ENCODE measurements around the gene ATAD2B. TPM values are rescaled to one million over a fixed set of nuclear protein-coding genes. Genes with fewer than 3 reads are reported as not detected.

The ATAD2B gene
- total and polyA plus RNA-seq, 4 donors, result 2.3 to 16.2 (median 11.5) TPM

DNA sequence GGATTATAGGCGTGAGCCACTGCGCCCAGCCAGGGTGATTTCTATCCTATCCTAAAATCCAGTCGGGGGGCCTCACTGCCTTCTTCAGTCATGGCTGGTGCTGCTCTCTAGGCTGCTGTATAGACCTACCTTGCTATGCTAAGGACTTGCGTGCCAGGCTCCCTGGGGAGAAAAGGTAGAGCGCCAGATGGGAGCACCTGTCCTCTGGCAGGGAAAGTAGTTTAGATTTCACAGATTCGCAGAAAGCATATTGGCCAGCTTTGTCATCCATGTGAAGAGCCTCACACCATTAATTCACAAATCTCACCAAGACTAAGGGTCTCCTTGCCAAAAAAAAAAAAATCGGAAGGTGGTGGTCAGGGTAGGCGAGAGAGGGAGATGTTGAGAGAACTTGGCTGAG is 217.6 kb downstream of the ATAD2B start:
- Histone ChIP-seq H3K9me3 (ENCODE audit: control insufficient read depth in 4 of 4, low read length in 3 of 4) (no peaks in the 10 kb centered on the region), H3K4me1 (ENCODE audit: control insufficient read depth in 4 of 4, insufficient read depth in 4 of 4, low read length in 3 of 4) (no peaks in the 10 kb centered on the region), H3K27me3 (ENCODE audit: control insufficient read depth in 4 of 4, insufficient read depth in 4 of 4, low read length in 3 of 4) (no peaks in the 10 kb centered on the region), H3K27ac (ENCODE audit: low read depth in 1 of 2, low read length in 2 of 2) (no peak overlapping the region), H3K9ac (ENCODE audit: low read depth in 1 of 2, low read length in 2 of 2) (no peak overlapping the region), H3K36me3 (ENCODE audit: control insufficient read depth in 4 of 4, insufficient read depth in 3 of 4, low read depth in 1 of 4, low read length in 3 of 4) (peaks cover 0 to 3% (median 2%) of the 10 kb centered on the region in 4 donors), H3K4me3 (ENCODE audit: low read depth in 1 of 3, low read length in 3 of 3) (no peak overlapping the region)
- over 99% methylated on average over 8 of the region's 8 CpGs for WGBS
- TF ChIP-seq FOXA1 (IDR thresholded peaks at IDR 0.05) (no peak), RAD21 (IDR thresholded peaks at IDR 0.05) (no peak), FOXA2 (IDR thresholded peaks at IDR 0.05) (no peak), HNF4G (IDR thresholded peaks at IDR 0.05) (no peak)
- no peak for DNase-seq (ENCODE audit: low spot score)

DNA sequence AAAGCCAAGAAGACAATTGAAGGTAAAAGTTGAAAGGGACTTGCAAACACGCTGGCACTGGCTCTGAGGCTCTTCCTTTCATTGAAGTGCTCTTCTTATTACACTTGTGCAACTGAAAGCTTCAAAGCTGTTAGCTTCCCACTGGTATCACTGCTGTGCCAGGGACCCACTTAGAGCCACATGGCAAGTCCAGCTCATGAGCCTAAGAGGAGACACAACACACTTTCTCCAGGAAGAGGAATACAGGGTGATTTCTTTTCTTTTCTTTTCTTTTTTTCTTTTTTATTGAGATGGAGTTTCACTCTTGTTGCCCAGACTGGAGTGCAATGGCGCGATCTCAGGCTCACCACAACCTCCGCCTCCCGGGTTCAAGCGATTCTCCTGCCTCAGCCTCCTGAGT is 218.2 kb downstream of the ATAD2B start:
- WGBS, result 97% methylated on average over 6 of the region's 6 CpGs
- Histone ChIP-seq H3K9ac (ENCODE audit: low read depth in 1 of 2, low read length in 2 of 2) (no peak overlapping the region), H3K4me3 (ENCODE audit: low read depth in 1 of 3, low read length in 3 of 3) (no peak overlapping the region), H3K36me3 (ENCODE audit: control insufficient read depth in 4 of 4, insufficient read depth in 3 of 4, low read depth in 1 of 4, low read length in 3 of 4) (peaks cover 0 to 3% (median 2%) of the 10 kb centered on the region in 4 donors), H3K27ac (ENCODE audit: low read depth in 1 of 2, low read length in 2 of 2) (no peak overlapping the region), H3K27me3 (ENCODE audit: control insufficient read depth in 4 of 4, insufficient read depth in 4 of 4, low read length in 3 of 4) (no peaks in the 10 kb centered on the region), H3K9me3 (ENCODE audit: control insufficient read depth in 4 of 4, low read length in 3 of 4) (no peaks in the 10 kb centered on the region), H3K4me1 (ENCODE audit: control insufficient read depth in 4 of 4, insufficient read depth in 4 of 4, low read length in 3 of 4) (no peaks in the 10 kb centered on the region)
- no peak for DNase-seq (ENCODE audit: low spot score)
- TF ChIP-seq FOXA1 (IDR thresholded peaks at IDR 0.05) (no peak), GABPA (IDR thresholded peaks at IDR 0.05 in 1 of 2, conservative IDR thresholded peaks at IDR 0.05 in 1 of 2) (no peak), RXRA (IDR thresholded peaks at IDR 0.05) (no peak)
- TF ChIP-seq, protein P1, sequence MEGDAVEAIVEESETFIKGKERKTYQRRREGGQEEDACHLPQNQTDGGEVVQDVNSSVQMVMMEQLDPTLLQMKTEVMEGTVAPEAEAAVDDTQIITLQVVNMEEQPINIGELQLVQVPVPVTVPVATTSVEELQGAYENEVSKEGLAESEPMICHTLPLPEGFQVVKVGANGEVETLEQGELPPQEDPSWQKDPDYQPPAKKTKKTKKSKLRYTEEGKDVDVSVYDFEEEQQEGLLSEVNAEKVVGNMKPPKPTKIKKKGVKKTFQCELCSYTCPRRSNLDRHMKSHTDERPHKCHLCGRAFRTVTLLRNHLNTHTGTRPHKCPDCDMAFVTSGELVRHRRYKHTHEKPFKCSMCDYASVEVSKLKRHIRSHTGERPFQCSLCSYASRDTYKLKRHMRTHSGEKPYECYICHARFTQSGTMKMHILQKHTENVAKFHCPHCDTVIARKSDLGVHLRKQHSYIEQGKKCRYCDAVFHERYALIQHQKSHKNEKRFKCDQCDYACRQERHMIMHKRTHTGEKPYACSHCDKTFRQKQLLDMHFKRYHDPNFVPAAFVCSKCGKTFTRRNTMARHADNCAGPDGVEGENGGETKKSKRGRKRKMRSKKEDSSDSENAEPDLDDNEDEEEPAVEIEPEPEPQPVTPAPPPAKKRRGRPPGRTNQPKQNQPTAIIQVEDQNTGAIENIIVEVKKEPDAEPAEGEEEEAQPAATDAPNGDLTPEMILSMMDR (IDR thresholded peaks at IDR 0.05; ENCODE audit: low read depth, low read length, missing input control), result no peak
- TF ChIP-seq, protein P2, sequence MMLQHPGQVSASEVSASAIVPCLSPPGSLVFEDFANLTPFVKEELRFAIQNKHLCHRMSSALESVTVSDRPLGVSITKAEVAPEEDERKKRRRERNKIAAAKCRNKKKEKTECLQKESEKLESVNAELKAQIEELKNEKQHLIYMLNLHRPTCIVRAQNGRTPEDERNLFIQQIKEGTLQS (IDR thresholded peaks at IDR 0.05), result no peak

DNA sequence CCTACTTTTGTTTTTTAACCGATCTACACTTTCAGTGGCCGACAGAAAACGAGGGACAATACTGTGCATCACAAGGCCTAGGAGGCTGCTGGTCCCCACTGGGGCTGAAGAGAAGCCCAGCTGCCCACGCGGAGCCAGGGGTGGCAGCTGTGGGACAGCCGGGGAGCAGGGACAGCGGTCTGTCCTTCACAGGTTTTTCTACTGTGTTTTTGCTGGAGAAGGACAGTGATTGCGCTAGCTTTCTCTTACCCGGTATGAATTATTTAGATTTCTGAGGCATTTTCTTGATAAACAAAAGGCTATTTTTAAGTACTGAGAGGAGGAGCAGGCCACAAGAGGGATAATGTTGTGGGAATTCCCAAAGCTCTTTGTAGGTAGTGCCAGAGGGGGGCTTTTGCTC is 219.8 kb downstream of the ATAD2B start:
- peaks cover 0 to 3% (median 2%) of the 10 kb centered on the region in 4 donors for H3K36me3 ChIP-seq (ENCODE audit: control insufficient read depth in 4 of 4, insufficient read depth in 3 of 4, low read depth in 1 of 4, low read length in 3 of 4)
- H3K4me1 ChIP-seq (ENCODE audit: control insufficient read depth in 4 of 4, insufficient read depth in 4 of 4, low read length in 3 of 4), result no peaks in the 10 kb centered on the region
- H3K27ac ChIP-seq (ENCODE audit: low read depth in 1 of 2, low read length in 2 of 2), result no peak overlapping the region
- no peaks in the 10 kb centered on the region for H3K27me3 ChIP-seq (ENCODE audit: control insufficient read depth in 4 of 4, insufficient read depth in 4 of 4, low read length in 3 of 4)
- no peak overlapping the region for H3K4me3 ChIP-seq (ENCODE audit: low read depth in 1 of 3, low read length in 3 of 3)
- TF ChIP-seq EGR1 (IDR thresholded peaks at IDR 0.05; ENCODE audit: low read depth in 2 of 2) (no peak), HNF4A (conservative IDR thresholded peaks at IDR 0.05) (no peak), FOXA2 (IDR thresholded peaks at IDR 0.05) (no peak), HNF4G (IDR thresholded peaks at IDR 0.05) (no peak)
- TF ChIP-seq, protein P3, sequence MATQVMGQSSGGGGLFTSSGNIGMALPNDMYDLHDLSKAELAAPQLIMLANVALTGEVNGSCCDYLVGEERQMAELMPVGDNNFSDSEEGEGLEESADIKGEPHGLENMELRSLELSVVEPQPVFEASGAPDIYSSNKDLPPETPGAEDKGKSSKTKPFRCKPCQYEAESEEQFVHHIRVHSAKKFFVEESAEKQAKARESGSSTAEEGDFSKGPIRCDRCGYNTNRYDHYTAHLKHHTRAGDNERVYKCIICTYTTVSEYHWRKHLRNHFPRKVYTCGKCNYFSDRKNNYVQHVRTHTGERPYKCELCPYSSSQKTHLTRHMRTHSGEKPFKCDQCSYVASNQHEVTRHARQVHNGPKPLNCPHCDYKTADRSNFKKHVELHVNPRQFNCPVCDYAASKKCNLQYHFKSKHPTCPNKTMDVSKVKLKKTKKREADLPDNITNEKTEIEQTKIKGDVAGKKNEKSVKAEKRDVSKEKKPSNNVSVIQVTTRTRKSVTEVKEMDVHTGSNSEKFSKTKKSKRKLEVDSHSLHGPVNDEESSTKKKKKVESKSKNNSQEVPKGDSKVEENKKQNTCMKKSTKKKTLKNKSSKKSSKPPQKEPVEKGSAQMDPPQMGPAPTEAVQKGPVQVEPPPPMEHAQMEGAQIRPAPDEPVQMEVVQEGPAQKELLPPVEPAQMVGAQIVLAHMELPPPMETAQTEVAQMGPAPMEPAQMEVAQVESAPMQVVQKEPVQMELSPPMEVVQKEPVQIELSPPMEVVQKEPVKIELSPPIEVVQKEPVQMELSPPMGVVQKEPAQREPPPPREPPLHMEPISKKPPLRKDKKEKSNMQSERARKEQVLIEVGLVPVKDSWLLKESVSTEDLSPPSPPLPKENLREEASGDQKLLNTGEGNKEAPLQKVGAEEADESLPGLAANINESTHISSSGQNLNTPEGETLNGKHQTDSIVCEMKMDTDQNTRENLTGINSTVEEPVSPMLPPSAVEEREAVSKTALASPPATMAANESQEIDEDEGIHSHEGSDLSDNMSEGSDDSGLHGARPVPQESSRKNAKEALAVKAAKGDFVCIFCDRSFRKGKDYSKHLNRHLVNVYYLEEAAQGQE (IDR thresholded peaks at IDR 0.05), result no peak
- no peaks in the 10 kb centered on the region for H3K9me3 ChIP-seq (ENCODE audit: control insufficient read depth in 4 of 4, low read length in 3 of 4)
- no peak for DNase-seq (ENCODE audit: low spot score)
- H3K9ac ChIP-seq (ENCODE audit: low read depth in 1 of 2, low read length in 2 of 2), result no peak overlapping the region
- 83% methylated on average over 9 of the region's 9 CpGs for WGBS
